ENCODE measurements around the gene SPATS2. TPM values are rescaled to one million over a fixed set of nuclear protein-coding genes. Genes with fewer than 3 reads are reported as not detected.

The SPATS2 gene
- total RNA-seq, 2 experiments from 2014 or later: 22.7 to 36.4 TPM

GRCh38 chr12:49347311-49348193 is 19.7 kb upstream of the SPATS2 start:
- peaks cover 55% of the 10 kb centered on the region for H3K4me1 ChIP-seq (ENCODE audit: insufficient read depth, low read length, poor library complexity, severe bottlenecking)
- intact Hi-C loops (cut with micrococcal nuclease; ENCODE audit: unreplicated experiment): loop anchor here (5.0 kb wide), 1 partner anchor 160 kb away; the partner anchor contains the start of gene TUBA1A
- TF ChIP-seq EZH2phosphoT487 (IDR thresholded peaks at IDR 0.05; ENCODE audit: borderline replicate concordance, low read depth, low read length): no peak
- TF ChIP-seq, protein P1, sequence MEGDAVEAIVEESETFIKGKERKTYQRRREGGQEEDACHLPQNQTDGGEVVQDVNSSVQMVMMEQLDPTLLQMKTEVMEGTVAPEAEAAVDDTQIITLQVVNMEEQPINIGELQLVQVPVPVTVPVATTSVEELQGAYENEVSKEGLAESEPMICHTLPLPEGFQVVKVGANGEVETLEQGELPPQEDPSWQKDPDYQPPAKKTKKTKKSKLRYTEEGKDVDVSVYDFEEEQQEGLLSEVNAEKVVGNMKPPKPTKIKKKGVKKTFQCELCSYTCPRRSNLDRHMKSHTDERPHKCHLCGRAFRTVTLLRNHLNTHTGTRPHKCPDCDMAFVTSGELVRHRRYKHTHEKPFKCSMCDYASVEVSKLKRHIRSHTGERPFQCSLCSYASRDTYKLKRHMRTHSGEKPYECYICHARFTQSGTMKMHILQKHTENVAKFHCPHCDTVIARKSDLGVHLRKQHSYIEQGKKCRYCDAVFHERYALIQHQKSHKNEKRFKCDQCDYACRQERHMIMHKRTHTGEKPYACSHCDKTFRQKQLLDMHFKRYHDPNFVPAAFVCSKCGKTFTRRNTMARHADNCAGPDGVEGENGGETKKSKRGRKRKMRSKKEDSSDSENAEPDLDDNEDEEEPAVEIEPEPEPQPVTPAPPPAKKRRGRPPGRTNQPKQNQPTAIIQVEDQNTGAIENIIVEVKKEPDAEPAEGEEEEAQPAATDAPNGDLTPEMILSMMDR (conservative IDR thresholded peaks at IDR 0.05; ENCODE audit: low read length): peak; percentile 98
- H3K27ac ChIP-seq (ENCODE audit: low read depth, low read length, poor library complexity, severe bottlenecking): no peak overlapping the region
- H2AFZ ChIP-seq (ENCODE audit: low read length): peak overlapping the region; percentile 49; the same call in 1 of the 2 replicates
- H3K4me2 ChIP-seq (ENCODE audit: low read length): peak overlapping the region; percentile 88
- no peaks in the 10 kb centered on the region for H3K79me2 ChIP-seq (ENCODE audit: insufficient read depth, low read depth, low read length)
- peak overlapping the region; percentile 63 for H3K4me3 ChIP-seq (ENCODE audit: low read depth, low read length, poor library complexity, severe bottlenecking)
- ChIA-PET CTCF (ENCODE audit: unreplicated experiment) (interaction anchor here (0.5 to 1.7 kb wide), 5 partner anchors 10 to 19 kb away, joined by 3 to 8 read pairs (median 4); no protein-coding TSS in a partner anchor), POLR2A (interaction anchor here (0.6 to 0.9 kb wide), 3 partner anchors 11 to 1422 kb away, joined by 3 read pairs; no protein-coding TSS in a partner anchor)
- H3K9me2 ChIP-seq (ENCODE audit: insufficient read depth, low read length): no peaks in the 10 kb centered on the region
- H3K36me3 ChIP-seq (ENCODE audit: insufficient read depth, low read length): no peaks in the 10 kb centered on the region
- peak; percentile 77 for DNase-seq (ENCODE audit: low spot score)
- no peaks in the 10 kb centered on the region for H3K9me3 ChIP-seq (ENCODE audit: low read length)
- H4K20me1 ChIP-seq (ENCODE audit: insufficient read depth, low read length): no peaks in the 10 kb centered on the region
- BruUV-seq (replicated peaks): no TSS peak

DNA sequence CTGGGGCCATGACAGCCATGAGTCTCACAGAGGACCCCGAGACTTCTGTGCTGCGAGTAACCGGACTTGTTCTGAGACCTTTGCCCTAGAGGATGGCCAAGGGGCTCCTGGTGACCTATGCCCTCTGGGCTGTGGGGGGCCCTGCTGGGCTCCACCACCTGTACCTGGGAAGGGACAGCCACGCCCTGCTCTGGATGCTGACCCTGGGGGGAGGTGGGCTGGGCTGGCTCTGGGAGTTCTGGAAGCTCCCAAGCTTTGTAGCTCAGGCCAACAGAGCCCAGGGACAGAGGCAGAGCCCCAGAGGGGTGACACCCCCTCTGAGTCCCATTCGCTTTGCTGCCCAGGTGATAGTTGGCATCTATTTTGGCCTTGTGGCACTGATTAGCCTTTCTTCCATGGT is 18.5 kb upstream of the SPATS2 start:
- H3K9me2 ChIP-seq (ENCODE audit: insufficient read depth, low read length): no peaks in the 10 kb centered on the region
- H3K27ac ChIP-seq (ENCODE audit: low read depth, low read length, poor library complexity, severe bottlenecking): no peak overlapping the region
- ChIA-PET CTCF (ENCODE audit: unreplicated experiment) (no interaction called here), POLR2A (interaction anchor here (0.9 kb wide), 1 partner anchor 10 kb away, joined by 3 read pairs; no protein-coding TSS in a partner anchor)
- no peak overlapping the region for H2AFZ ChIP-seq (ENCODE audit: low read length)
- BruUV-seq (replicated peaks): no TSS peak
- no peak overlapping the region for H3K4me3 ChIP-seq (ENCODE audit: low read depth, low read length, poor library complexity, severe bottlenecking)
- no peak overlapping the region for H3K4me2 ChIP-seq (ENCODE audit: low read length)
- intact Hi-C loops (cut with micrococcal nuclease; ENCODE audit: unreplicated experiment): loop anchor here (5.0 kb wide), 1 partner anchor 161 kb away; the partner anchor contains the start of gene TUBA1A
- H3K9me3 ChIP-seq (ENCODE audit: low read length): no peaks in the 10 kb centered on the region
- DNase-seq (ENCODE audit: low spot score): no peak
- H3K4me1 ChIP-seq (ENCODE audit: insufficient read depth, low read length, poor library complexity, severe bottlenecking): peaks cover 43% of the 10 kb centered on the region
- no peaks in the 10 kb centered on the region for H3K36me3 ChIP-seq (ENCODE audit: insufficient read depth, low read length)
- H4K20me1 ChIP-seq (ENCODE audit: insufficient read depth, low read length): no peaks in the 10 kb centered on the region
- no peaks in the 10 kb centered on the region for H3K79me2 ChIP-seq (ENCODE audit: insufficient read depth, low read depth, low read length)
- TF ChIP-seq EZH2phosphoT487 (IDR thresholded peaks at IDR 0.05; ENCODE audit: borderline replicate concordance, low read depth, low read length): no peak
- TF ChIP-seq, protein P1 (conservative IDR thresholded peaks at IDR 0.05; ENCODE audit: low read length): no peak
